CD8-positive, alpha-beta memory T cell (primary cell): ENCODE data around the gene SEC14L2. TPM values are rescaled to one million over a fixed set of nuclear protein-coding genes. Genes with fewer than 3 reads are reported as not detected.

ENCODE experiments used
- CTCF ChIA-PET: fragments of 350-600 bp; sonication (Branson Sonifier 250); formaldehyde crosslinking; loops from one replicate; lab custom pipeline; 2021; ENCODE audit warnings: antibody characterized with exemption; lab: Charles Lee
- POLR2A ChIA-PET: fragments of 350-600 bp; sonication (Branson Sonifier 250); formaldehyde crosslinking; loops from one replicate; lab custom pipeline; 2021; ENCODE audit warnings: antibody characterized with exemption; lab: Charles Lee
- DNase-seq, 5 donors: peaks; one replicate each; pipeline versions ENCODE4 v3.0.0 to v3.0.0-alpha.2; 2020 to 2022; ENCODE audit warnings: mixed read lengths in 1 of 5
- H3K27ac ChIP-seq: one replicate; pipeline ENCODE4 v1.7.0; 2013; ENCODE audit warnings: low read depth, mild to moderate bottlenecking, low read length, moderate library complexity
- H3K27me3 ChIP-seq: 2 replicates; pipeline ENCODE4 v1.7.0; 2013; ENCODE audit warnings: low read length, mild to moderate bottlenecking; ENCODE audit not compliant: insufficient read depth, poor library complexity, severe bottlenecking
- H3K36me3 ChIP-seq: 2 replicates; pipeline ENCODE4 v1.7.0; 2013; ENCODE audit warnings: mild to moderate bottlenecking, low read length, moderate library complexity; ENCODE audit not compliant: insufficient read depth
- H3K4me1 ChIP-seq: 2 replicates; pipeline ENCODE4 v1.7.0; 2013; ENCODE audit warnings: mild to moderate bottlenecking, low read length, moderate library complexity; ENCODE audit not compliant: insufficient read depth
- H3K4me3 ChIP-seq: 2 replicates; pipeline ENCODE4 v1.7.0; 2013; ENCODE audit warnings: mild to moderate bottlenecking, low read length
- H3K9me3 ChIP-seq: 2 replicates; pipeline ENCODE4 v1.7.0; 2013; ENCODE audit warnings: mild to moderate bottlenecking, low read length
- H3K27ac Mint-ChIP-seq, 8 donors: one replicate each; pipeline ENCODE4 v1.8.0; 2020 to 2021; ENCODE audit warnings: mixed read lengths in 8 of 8, mild to moderate bottlenecking in 6 of 8, inconsistent platforms in 3 of 8, moderate library complexity in 3 of 8
- H3K27me3 Mint-ChIP-seq, 2 donors: one replicate each; pipeline ENCODE4 v1.8.0; 2020 to 2021; ENCODE audit warnings: mixed read lengths in 2 of 2, mild to moderate bottlenecking in 1 of 2, moderate library complexity in 1 of 2
- H3K36me3 Mint-ChIP-seq, 3 donors: one replicate each; pipeline ENCODE4 v1.8.0; 2020 to 2021; ENCODE audit warnings: mixed read lengths in 3 of 3, inconsistent platforms in 1 of 3, mild to moderate bottlenecking in 1 of 3
- H3K4me1 Mint-ChIP-seq, 3 donors: one replicate each; pipeline ENCODE4 v1.8.0; 2020 to 2021; ENCODE audit warnings: mixed read lengths in 3 of 3, inconsistent platforms in 1 of 3, mild to moderate bottlenecking in 1 of 3
- H3K4me3 Mint-ChIP-seq, 7 donors: one replicate each; pipeline ENCODE4 v1.8.0; 2020 to 2021; ENCODE audit warnings: mixed read lengths in 7 of 7, mild to moderate bottlenecking in 6 of 7, moderate library complexity in 4 of 7, inconsistent platforms in 2 of 7
- H3K9me3 Mint-ChIP-seq, 5 donors: one replicate each; pipeline ENCODE4 v1.8.0; 2020 to 2022; ENCODE audit warnings: mixed read lengths in 5 of 5, mild to moderate bottlenecking in 3 of 5, moderate library complexity in 2 of 5, inconsistent platforms in 1 of 5
- polyA plus RNA-seq: library from polyadenylated mRNA; unstranded; fragments of 300-500 nt; fragmentation: Illumina TruSeq; gene quantifications from one replicate; pipeline ENCODE4 v1.2.3, GENCODE V29; 2021
- total RNA-seq, 2 experiments: library from RNA; stranded (reverse); gene quantifications; one replicate each; pipeline ENCODE4 v1.2.3, GENCODE V29; 2021

Gene SEC14L2
- total and polyA plus RNA-seq, 3 experiments from 2014 or later: 4.4 to 4.9 (median 4.6) TPM

- CTCF ChIA-PET: interaction anchor here (0.9 to 3.3 kb wide), 3 partner anchors 21 to 124 kb away, joined by 4 to 12 read pairs (median 7); partner anchors contain the start of gene RNF215
- Histone ChIP-seq H3K36me3 (no peaks in the 10 kb centered on the region), H3K9me3 (no peaks in the 10 kb centered on the region), H3K27me3 (no peaks in the 10 kb centered on the region), H3K27ac (no peak overlapping the region), H3K4me1 (peaks cover 15% of the 10 kb centered on the region), H3K4me3 (no peak overlapping the region)
- no peak for DNase-seq
- no peaks in the 10 kb centered on the region for H3K27me3 Mint-ChIP-seq
- no peaks in the 10 kb centered on the region for H3K9me3 Mint-ChIP-seq
- peaks cover 8 to 34% (median 18%) of the 10 kb centered on the region in 3 donors for H3K36me3 Mint-ChIP-seq
- no peak overlapping the region for H3K27ac Mint-ChIP-seq
- no peaks in the 10 kb centered on the region for H3K4me1 Mint-ChIP-seq
- POLR2A ChIA-PET: no interaction called here
- H3K4me3 Mint-ChIP-seq: no peak overlapping the region
Observed at GRCh38 chr22:30411780-30412179, 15.0 kb downstream of the SEC14L2 start.

GRCh38 chr22:30413001-30413400 is 16.2 kb downstream of the SEC14L2 start:
- CTCF ChIA-PET: interaction anchor here (0.7 to 3.3 kb wide), 4 partner anchors 8 to 125 kb away, joined by 3 to 12 read pairs (median 4); no protein-coding TSS in a partner anchor
- Histone ChIP-seq H3K4me3 (no peak overlapping the region), H3K27ac (no peak overlapping the region), H3K9me3 (no peaks in the 10 kb centered on the region), H3K4me1 (peaks cover 15% of the 10 kb centered on the region), H3K27me3 (no peaks in the 10 kb centered on the region), H3K36me3 (no peaks in the 10 kb centered on the region)
- Mint-ChIP-seq H3K27ac (peak overlapping the region in 3 of 8 donors; percentile 3 to 70 (median 64)), H3K4me1 (no peaks in the 10 kb centered on the region), H3K4me3 (peak overlapping the region in 1 of 7 donors; percentile 11), H3K9me3 (no peaks in the 10 kb centered on the region), H3K27me3 (no peaks in the 10 kb centered on the region), H3K36me3 (peaks cover 8 to 43% (median 19%) of the 10 kb centered on the region in 3 donors)
- POLR2A ChIA-PET: no interaction called here
- no peak for DNase-seq

GRCh38 chr22:30413745-30414524 is 17.1 kb downstream of the SEC14L2 start:
- H3K27ac Mint-ChIP-seq: peak overlapping the region in 3 of 8 donors; percentile 12 to 81 (median 70)
- H3K4me1 Mint-ChIP-seq: no peaks in the 10 kb centered on the region
- DNase-seq: peak in 1 of 5 donors; percentile 33
- H3K4me1 ChIP-seq: peaks cover 15% of the 10 kb centered on the region
- H3K36me3 Mint-ChIP-seq: peaks cover 8 to 49% (median 21%) of the 10 kb centered on the region in 3 donors
- H3K36me3 ChIP-seq: no peaks in the 10 kb centered on the region
- H3K27me3 ChIP-seq: no peaks in the 10 kb centered on the region
- ChIA-PET POLR2A (interaction anchor here (1.4 kb wide), 1 partner anchor 10 kb away, joined by 5 read pairs; no protein-coding TSS in a partner anchor), CTCF (interaction anchor here (1.1 to 3.3 kb wide), 6 partner anchors 11 to 150 kb away, joined by 3 to 12 read pairs (median 4); partner anchors contain the start of genes MTFP1 and SEC14L2)
- no peaks in the 10 kb centered on the region for H3K27me3 Mint-ChIP-seq
- H3K4me3 Mint-ChIP-seq: no peak overlapping the region
- H3K9me3 Mint-ChIP-seq: no peaks in the 10 kb centered on the region
- H3K9me3 ChIP-seq: no peaks in the 10 kb centered on the region
- no peak overlapping the region for H3K4me3 ChIP-seq
- no peak overlapping the region for H3K27ac ChIP-seq

GRCh38 chr22:30414525-30415047 is 17.8 kb downstream of the SEC14L2 start:
- Mint-ChIP-seq H3K27me3 (no peaks in the 10 kb centered on the region), H3K4me1 (no peaks in the 10 kb centered on the region), H3K4me3 (peak overlapping the region in 1 of 7 donors; percentile 40), H3K27ac (peak overlapping the region in 2 of 8 donors; percentile 2 to 30), H3K9me3 (no peaks in the 10 kb centered on the region), H3K36me3 (peaks cover 8 to 52% (median 21%) of the 10 kb centered on the region in 3 donors)
- Histone ChIP-seq H3K4me3 (no peak overlapping the region), H3K36me3 (no peaks in the 10 kb centered on the region), H3K4me1 (peaks cover 15% of the 10 kb centered on the region), H3K27ac (no peak overlapping the region), H3K27me3 (no peaks in the 10 kb centered on the region), H3K9me3 (no peaks in the 10 kb centered on the region)
- DNase-seq: no peak
- POLR2A ChIA-PET: interaction anchor here (1.4 kb wide), 1 partner anchor 9 kb away, joined by 5 read pairs; no protein-coding TSS in a partner anchor
- CTCF ChIA-PET: interaction anchor here (1.1 to 1.4 kb wide), 4 partner anchors 10 to 151 kb away, joined by 3 to 5 read pairs (median 4); partner anchors contain the start of genes MTFP1 and SEC14L2

GRCh38 chr22:30416403-30416802 is 19.6 kb downstream of the SEC14L2 start:
- Mint-ChIP-seq H3K27ac (peak overlapping the region in 2 of 8 donors; percentile 68 to 91), H3K4me3 (no peak overlapping the region), H3K9me3 (no peaks in the 10 kb centered on the region), H3K36me3 (peaks cover 8 to 58% (median 23%) of the 10 kb centered on the region in 3 donors), H3K4me1 (peaks cover 2 to 8% (median 3%) of the 10 kb centered on the region in 3 donors), H3K27me3 (no peaks in the 10 kb centered on the region)
- no peaks in the 10 kb centered on the region for H3K9me3 ChIP-seq
- CTCF ChIA-PET: interaction anchor here (0.6 kb wide), 1 partner anchor 14 kb away, joined by 3 read pairs; no protein-coding TSS in a partner anchor
- POLR2A ChIA-PET: no interaction called here
- DNase-seq: no peak
- H3K36me3 ChIP-seq: no peaks in the 10 kb centered on the region
- no peak overlapping the region for H3K27ac ChIP-seq
- peaks cover 15% of the 10 kb centered on the region for H3K4me1 ChIP-seq
- H3K27me3 ChIP-seq: no peaks in the 10 kb centered on the region
- H3K4me3 ChIP-seq: no peak overlapping the region

GRCh38 chr22:30416837-30417236 is 20.0 kb downstream of the SEC14L2 start:
- CTCF ChIA-PET: interaction anchor here (0.6 kb wide), 1 partner anchor 14 kb away, joined by 3 read pairs; no protein-coding TSS in a partner anchor
- Histone ChIP-seq H3K9me3 (no peaks in the 10 kb centered on the region), H3K27me3 (no peaks in the 10 kb centered on the region), H3K4me1 (peaks cover 15% of the 10 kb centered on the region), H3K36me3 (no peaks in the 10 kb centered on the region), H3K27ac (no peak overlapping the region), H3K4me3 (no peak overlapping the region)
- POLR2A ChIA-PET: no interaction called here
- Mint-ChIP-seq H3K27ac (peak overlapping the region in 1 of 8 donors; percentile 35), H3K27me3 (no peaks in the 10 kb centered on the region), H3K36me3 (peaks cover 8 to 61% (median 23%) of the 10 kb centered on the region in 3 donors), H3K9me3 (no peaks in the 10 kb centered on the region), H3K4me1 (peaks cover 2 to 11% (median 8%) of the 10 kb centered on the region in 3 donors), H3K4me3 (no peak overlapping the region)
- no peak for DNase-seq

GRCh38 chr22:30420347-30421125 is 23.7 kb downstream of the SEC14L2 start:
- Mint-ChIP-seq H3K36me3 (peaks cover 8 to 54% (median 20%) of the 10 kb centered on the region in 3 donors), H3K9me3 (no peaks in the 10 kb centered on the region), H3K4me1 (peaks cover 33 to 44% (median 41%) of the 10 kb centered on the region in 3 donors), H3K4me3 (peak overlapping the region in 1 of 7 donors; percentile 73), H3K27ac (peak overlapping the region in 1 of 8 donors; percentile 40), H3K27me3 (no peaks in the 10 kb centered on the region)
- Histone ChIP-seq H3K4me1 (peaks cover 28% of the 10 kb centered on the region), H3K27ac (no peak overlapping the region), H3K9me3 (no peaks in the 10 kb centered on the region), H3K36me3 (no peaks in the 10 kb centered on the region), H3K4me3 (no peak overlapping the region), H3K27me3 (no peaks in the 10 kb centered on the region)
- POLR2A ChIA-PET: no interaction called here
- DNase-seq: no peak
- CTCF ChIA-PET: interaction anchor here (0.8 to 1.9 kb wide), 2 partner anchors 8 to 25 kb away, joined by 3 to 5 read pairs; no protein-coding TSS in a partner anchor
